Melanocyte of skin (primary cell): ENCODE measurements around the gene EMSY. TPM values are rescaled to one million over a fixed set of nuclear protein-coding genes. Genes with fewer than 3 reads are reported as not detected.

Experiments used
- small RNA-seq, 2 donors: library from RNA; depleted of rRNA; stranded (forward); fragments of <200 nt; gene quantifications; one replicate each; pipeline ENCODE3, GENCODE V24; 2012
- total RNA-seq, 2 donors: library from RNA; depleted of rRNA; stranded (reverse); fragments of >200 nt; gene quantifications; 2 replicates each; pipeline ENCODE4 v1.2.3, GENCODE V29; 2012

Gene EMSY, protein sequence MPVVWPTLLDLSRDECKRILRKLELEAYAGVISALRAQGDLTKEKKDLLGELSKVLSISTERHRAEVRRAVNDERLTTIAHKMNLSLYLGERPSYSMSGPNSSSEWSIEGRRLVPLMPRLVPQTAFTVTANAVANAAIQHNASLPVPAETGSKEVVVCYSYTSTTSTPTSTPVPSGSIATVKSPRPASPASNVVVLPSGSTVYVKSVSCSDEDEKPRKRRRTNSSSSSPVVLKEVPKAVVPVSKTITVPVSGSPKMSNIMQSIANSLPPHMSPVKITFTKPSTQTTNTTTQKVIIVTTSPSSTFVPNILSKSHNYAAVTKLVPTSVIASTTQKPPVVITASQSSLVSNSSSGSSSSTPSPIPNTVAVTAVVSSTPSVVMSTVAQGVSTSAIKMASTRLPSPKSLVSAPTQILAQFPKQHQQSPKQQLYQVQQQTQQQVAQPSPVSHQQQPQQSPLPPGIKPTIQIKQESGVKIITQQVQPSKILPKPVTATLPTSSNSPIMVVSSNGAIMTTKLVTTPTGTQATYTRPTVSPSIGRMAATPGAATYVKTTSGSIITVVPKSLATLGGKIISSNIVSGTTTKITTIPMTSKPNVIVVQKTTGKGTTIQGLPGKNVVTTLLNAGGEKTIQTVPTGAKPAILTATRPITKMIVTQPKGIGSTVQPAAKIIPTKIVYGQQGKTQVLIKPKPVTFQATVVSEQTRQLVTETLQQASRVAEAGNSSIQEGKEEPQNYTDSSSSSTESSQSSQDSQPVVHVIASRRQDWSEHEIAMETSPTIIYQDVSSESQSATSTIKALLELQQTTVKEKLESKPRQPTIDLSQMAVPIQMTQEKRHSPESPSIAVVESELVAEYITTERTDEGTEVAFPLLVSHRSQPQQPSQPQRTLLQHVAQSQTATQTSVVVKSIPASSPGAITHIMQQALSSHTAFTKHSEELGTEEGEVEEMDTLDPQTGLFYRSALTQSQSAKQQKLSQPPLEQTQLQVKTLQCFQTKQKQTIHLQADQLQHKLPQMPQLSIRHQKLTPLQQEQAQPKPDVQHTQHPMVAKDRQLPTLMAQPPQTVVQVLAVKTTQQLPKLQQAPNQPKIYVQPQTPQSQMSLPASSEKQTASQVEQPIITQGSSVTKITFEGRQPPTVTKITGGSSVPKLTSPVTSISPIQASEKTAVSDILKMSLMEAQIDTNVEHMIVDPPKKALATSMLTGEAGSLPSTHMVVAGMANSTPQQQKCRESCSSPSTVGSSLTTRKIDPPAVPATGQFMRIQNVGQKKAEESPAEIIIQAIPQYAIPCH (N-terminal part only)
- total RNA-seq: 10 to 100 TPM; 15.1 to 21.6 TPM

GRCh38 chr11:76444384-76445120 is at the start of gene EMSY:
TSS of gene EMSY (plus strand) at chr11:76445018. CDS start at chr11:76446939, 1,921 bp downstream.

Small RNAs within 50 kb of the gene (small RNA-seq; reads per million reads assigned to genes)
- 0 to 0.06 reads per million in 2 donors for gene AP001189.2
- gene RF00019: 0 reads per million in 2 donors

Other genes with a start within 250 kb of the EMSY start
- gene WNT11, start 238.5 kb upstream of the EMSY start, total RNA-seq: under 1 TPM in 1 of 2 donors, not detected in 1; under 0.01 TPM
- gene THAP12, start 63.9 kb upstream of the EMSY start, total RNA-seq: 10 to 100 TPM; 22.7 to 32.0 TPM
- 1 to 10 TPM; 2.0 to 2.4 TPM for gene GVQW3, start 63.7 kb upstream of the EMSY start, total RNA-seq
- 1 to 10 TPM in 1 of 2 donors, under 1 TPM in 1; 0.34 to 4.7 TPM for gene LRRC32, start 225.7 kb downstream of the EMSY start, total RNA-seq